GM21367 (cell line): Measurements from ENCODE around the gene PCSK5.
A peak's percentile ranks its signal among the peaks of the same experiment; 100 is the strongest.
"Not testable (repeated sequence)": the region's sequence is repeated elsewhere in the genome, so short reads cannot be mapped to it uniquely, and the experiment has no call there.

ENCODE experiments used
- ATAC-seq: cut with Tn5 transposase; IDR thresholded peaks from one replicate; pipeline ENCODE4 v1.9.1; 2021; ENCODE audit not compliant: unreplicated experiment

Gene PCSK5

DNA sequence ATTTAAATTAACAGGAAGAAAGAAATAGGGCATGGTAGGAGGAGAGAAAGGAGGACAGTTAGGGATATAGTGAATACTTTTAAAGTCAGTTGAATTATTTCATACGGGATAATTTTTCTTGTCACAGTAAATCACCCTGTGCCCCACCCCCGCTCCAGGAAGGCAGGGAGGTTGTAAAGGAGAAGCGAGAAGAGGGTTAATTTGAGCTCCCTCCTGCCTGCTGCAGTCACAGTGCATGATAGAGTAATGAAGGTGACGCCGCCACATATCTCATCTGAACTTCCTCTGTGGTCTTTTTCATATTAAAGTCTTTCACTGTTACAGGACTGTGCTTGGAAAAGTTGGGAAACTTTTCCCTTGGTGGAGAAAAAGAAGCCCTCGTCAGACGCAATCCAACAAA is 896 bp upstream of the PCSK5 start:
- ATAC-seq, result no peak

DNA sequence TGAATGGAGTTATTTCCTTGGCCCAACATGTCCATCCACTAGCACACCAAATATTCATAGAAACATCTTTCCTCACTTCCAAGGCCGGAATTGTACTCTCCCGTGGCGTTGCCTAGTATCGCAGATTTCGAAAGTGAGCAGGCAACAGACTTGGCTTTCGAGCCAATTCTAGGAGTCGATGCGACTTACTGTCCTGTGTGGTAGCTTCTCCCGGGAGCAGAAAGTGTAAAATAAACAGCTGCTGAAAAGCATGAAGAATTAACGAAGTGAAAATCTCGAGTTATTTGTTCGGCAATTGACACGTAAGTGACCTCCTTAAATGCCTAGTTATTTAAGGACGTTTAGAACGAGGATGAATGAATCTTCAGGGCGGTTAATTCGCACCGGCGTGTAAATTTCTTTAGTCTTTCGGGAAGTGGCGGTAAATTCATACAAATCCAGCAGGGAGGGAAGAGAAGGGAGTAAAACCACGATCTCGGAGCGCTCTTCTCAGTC is 449 bp upstream of the PCSK5 start:
- ATAC-seq, result peak; percentile 8

GRCh38 chr9:75891277-75891741 is 836 bp downstream of the PCSK5 start:
- peak; percentile 11 for ATAC-seq

DNA sequence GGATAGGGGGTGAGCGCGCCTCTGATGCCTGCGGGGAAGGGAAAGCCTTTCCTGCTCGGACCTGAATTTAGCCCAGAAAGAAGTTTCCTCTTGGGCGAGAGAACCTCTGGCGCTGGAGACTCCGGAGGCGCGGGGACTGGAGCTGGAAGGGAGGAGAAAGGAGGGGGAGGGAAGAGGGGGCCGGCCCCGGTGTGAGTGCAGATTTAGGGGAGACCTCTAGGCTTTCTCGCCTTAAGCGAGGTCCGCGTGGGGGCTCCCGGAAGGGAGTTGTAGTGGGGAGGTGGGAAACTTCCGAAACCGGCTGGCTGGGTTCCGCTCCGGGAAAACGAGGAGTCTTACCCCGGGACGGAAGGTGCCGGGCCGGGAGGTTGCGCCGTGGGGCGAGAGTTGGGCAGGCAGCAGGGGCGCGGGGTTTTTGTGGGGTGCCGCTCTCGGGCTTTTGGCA is 1.3 kb downstream of the PCSK5 start:
- ATAC-seq, result no peak

GRCh38 chr9:75892216-75892911 is 1.9 kb downstream of the PCSK5 start:
- ATAC-seq, result no peak

- no peak for ATAC-seq
These were observed 2.6 kb downstream of the PCSK5 start for GRCh38 chr9:75893106-75893505.

DNA sequence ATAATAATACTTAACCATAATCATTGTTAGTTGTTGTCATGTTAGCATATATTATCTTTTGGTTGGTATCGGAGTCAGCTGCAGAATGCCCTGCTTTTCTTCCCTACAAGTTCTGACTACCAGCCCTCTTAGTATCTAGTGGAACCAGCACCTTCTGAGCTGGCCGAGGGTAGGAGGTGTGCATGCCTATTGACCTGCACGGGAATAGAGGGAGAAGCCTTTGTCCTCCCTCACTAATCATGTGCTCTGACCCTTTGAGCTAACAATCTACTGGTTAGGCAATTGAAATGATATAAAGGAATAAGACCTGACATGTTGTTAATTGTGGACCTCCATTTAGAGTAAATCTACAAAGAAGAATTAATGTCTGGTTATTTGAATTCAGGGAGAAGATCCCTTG is 4.1 kb downstream of the PCSK5 start:
- no peak for ATAC-seq

GRCh38 chr9:75895112-75895511 is 4.6 kb downstream of the PCSK5 start:
- no peak for ATAC-seq

DNA sequence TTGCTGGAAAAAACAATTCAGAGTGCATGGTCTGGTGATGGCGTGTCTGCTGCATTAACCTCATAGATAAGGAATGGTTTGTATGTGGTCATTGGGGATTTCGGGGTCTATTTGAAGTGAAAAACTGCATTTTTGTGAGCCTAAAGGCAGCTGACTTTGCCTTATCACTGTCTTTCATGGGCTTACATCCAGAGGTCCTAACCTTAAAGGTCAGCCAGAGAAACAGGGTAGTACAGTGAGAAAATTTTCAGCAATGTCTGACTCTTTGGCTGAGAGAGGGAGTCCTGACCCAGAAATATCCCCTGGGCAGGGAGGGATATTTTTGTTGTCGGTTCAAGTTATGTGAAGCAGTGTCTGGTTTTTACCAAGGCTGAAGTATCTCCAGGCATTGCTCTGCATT is 5.7 kb downstream of the PCSK5 start:
- no peak for ATAC-seq

GRCh38 chr9:75900893-75901524 is 10.5 kb downstream of the PCSK5 start:
- not testable (repeated sequence) for ATAC-seq

DNA sequence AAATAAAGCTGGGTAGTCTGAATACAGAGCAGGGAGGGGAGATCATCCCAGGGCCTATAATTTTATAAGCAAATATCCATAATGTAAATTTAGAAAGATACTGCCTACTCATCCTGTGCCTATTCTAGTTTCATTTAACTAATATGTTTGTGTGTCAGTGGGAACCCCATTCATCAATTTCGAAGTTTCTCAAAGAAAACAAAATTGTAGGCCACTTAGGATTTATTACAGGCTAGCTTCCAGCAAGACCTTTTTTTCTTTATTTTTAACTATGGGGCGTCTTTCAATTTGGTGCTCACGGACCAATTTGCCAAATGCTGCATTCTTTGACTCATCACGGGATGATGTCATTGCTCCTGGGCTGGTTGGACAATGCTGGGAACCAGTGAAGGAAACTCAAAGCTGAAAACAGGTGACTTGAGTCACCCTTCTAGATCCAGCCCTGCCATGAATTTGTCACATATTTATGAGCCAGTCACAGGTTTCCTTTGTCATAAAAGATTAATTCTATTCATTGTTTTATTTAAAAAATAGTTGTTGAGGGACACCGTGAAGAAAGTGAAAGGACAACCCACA is 13.4 kb downstream of the PCSK5 start:
- ATAC-seq, result no peak

GRCh38 chr9:75904364-75904763 is 13.9 kb downstream of the PCSK5 start:
- ATAC-seq, result no peak

- no peak for ATAC-seq
These were observed 16.1 kb downstream of the PCSK5 start for GRCh38 chr9:75906531-75906930.

DNA sequence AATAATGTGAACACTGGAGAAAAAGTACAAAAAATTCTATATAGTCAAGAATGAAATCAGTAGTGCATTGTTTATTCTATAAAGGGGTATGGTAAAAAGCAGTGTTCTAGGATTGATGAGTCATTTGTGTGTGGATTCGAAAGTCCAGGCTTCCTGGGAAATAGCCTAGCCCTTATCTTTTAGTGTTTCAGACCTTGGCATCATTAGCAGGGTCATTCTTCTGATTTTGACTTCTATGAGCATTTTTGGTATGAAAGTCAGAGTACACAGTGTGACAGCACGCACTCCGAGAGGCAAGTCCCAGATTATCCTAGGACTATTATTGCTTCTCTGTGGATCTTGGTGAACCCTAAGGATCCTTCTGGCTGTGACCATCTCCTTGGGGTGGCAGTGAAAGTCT is 16.9 kb downstream of the PCSK5 start:
- no peak for ATAC-seq

- ATAC-seq, result no peak
These were observed 17.4 kb downstream of the PCSK5 start for GRCh38 chr9:75907923-75908322.

- no peak for ATAC-seq
These were observed 19.3 kb downstream of the PCSK5 start for GRCh38 chr9:75909776-75910175.

GRCh38 chr9:75910731-75911130 is 20.3 kb downstream of the PCSK5 start:
- ATAC-seq, result no peak

DNA sequence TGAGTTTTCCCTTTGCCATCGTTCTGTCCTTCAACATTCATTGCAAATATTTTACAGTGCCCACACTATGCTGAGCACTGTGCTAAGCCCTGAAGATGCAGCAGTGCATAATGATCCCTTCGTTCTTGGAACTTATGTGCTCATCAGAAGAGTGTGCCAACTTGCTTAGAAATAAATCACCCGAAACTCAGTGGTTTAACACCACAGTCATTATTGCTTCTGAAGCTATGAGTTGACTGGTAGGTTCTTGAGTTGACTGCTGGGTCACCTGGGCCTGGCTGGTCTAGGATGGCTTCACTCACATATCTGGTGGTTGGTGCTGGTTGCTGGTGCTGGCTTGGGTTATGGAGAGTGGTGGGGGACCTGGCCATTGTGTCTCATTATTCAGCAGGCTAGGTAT is 20.9 kb downstream of the PCSK5 start:
- no peak for ATAC-seq

GRCh38 chr9:75912951-75913350 is 22.5 kb downstream of the PCSK5 start:
- no peak for ATAC-seq

DNA sequence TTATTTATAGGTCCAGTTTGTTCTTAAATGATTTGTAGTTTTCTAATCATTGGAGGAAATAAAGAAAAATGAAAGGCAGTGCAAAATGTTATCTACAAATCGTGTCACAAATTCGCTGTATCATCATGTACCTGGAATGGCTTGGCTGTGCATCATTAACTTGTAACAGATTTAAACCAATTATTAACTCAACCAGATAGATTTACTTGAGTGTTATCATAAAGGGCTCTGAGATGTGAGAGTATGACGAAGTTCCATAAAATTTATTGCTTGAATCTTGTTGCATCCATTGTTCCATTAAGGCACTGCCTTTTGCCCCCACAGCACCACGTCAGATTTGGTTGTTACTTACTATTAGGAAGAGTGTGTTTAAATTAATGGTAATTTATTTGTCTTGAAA is 23.5 kb downstream of the PCSK5 start:
- no peak for ATAC-seq

DNA sequence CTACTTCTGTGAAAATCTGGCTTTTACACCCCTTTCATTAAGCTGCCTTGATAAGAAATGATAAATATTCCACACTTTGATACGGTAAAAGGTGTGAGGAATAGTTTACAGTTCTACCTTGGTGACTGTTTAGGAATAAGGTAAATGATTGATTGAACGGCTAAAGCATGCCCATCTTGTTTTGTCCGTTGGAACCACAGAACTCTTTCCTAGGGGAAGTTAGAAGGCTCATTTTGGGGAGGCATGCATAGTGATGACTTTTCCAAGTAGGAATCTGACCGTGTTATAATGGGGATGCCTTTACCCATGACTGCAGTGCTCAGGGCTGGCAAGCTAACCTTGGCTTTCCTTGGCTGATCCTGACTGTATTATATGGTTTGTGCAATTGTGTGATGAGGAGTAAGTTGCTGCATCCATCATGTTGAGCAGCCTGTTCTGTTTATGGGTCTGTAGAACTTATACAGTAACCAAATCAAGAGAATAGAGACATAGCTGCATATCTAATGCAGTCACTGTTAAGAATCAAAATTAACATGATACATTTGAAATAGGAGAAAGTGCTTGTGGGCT is 24.5 kb downstream of the PCSK5 start:
- ATAC-seq, result no peak

- no peak for ATAC-seq
These were observed 27.7 kb downstream of the PCSK5 start for GRCh38 chr9:75918154-75918553.
